Loucy (cell line): ENCODE results near the gene GPC5.

Source experiments
- CTCF ChIP-seq: fragments of 200-600 bp; sonication (generic); conservative IDR thresholded peaks from 2 replicates; pipeline ENCODE4 v1.5.1; 2014; ENCODE audit warnings: mild to moderate bottlenecking, antibody characterized with exemption, low read length
- EZH2phosphoT487 ChIP-seq: fragments of 200-600 bp; IDR thresholded peaks from 2 replicates; pipeline ENCODE4 v1.6.1; 2018; ENCODE audit warnings: antibody characterized with exemption, mild to moderate bottlenecking, moderate library complexity, borderline replicate concordance

- TF ChIP-seq CTCF, result no peak
- no peak for TF ChIP-seq EZH2phosphoT487
Measured at GRCh38 chr13:92804926-92805325, 1406.5 kb downstream of the GPC5 start.
